Hindlimb muscle (tissue), 1 donor: ENCODE data around the gene MFRP. TPM values are rescaled to one million over a fixed set of nuclear protein-coding genes. Genes with fewer than 3 reads are reported as not detected.

ENCODE experiments used
- polyA plus RNA-seq: library from polyadenylated mRNA; unstranded; fragments of 120-200 nt; gene quantifications from one replicate; pipeline ENCODE4 v1.2.1, GENCODE V29; 2013; ENCODE audit not compliant: insufficient read length

The MFRP gene
- polyA plus RNA-seq, 1 donor: not detected

Other genes starting within 250 kb of the MFRP start
- 28.9 TPM for gene DPAGT1, start 244.9 kb downstream of the MFRP start, polyA plus RNA-seq
- 8.0 TPM for gene C2CD2L, start 239.4 kb downstream of the MFRP start, polyA plus RNA-seq
- gene HINFP, start 225.1 kb downstream of the MFRP start, polyA plus RNA-seq: 21.8 TPM
- gene ABCG4, start 197.7 kb downstream of the MFRP start, polyA plus RNA-seq: 0.34 TPM
- gene NLRX1, start 178.0 kb downstream of the MFRP start, polyA plus RNA-seq: 14.6 TPM
- gene NHERF4, start 161.2 kb downstream of the MFRP start, polyA plus RNA-seq: not detected
- 13.4 TPM for gene CBL, start 140.4 kb downstream of the MFRP start, polyA plus RNA-seq
- gene MCAM, start 29.6 kb downstream of the MFRP start, polyA plus RNA-seq: 220 TPM
- 16.2 TPM for gene RNF26, start 12.2 kb downstream of the MFRP start, polyA plus RNA-seq
- gene C1QTNF5, start 5.8 kb downstream of the MFRP start, polyA plus RNA-seq: 27.6 TPM
- 60.0 TPM for gene USP2, start 35.0 kb upstream of the MFRP start, polyA plus RNA-seq
- gene THY1, start 76.5 kb upstream of the MFRP start, polyA plus RNA-seq: 98.7 TPM